ENCODE data around the gene PPP3CB.

GRCh38 chr10:73423309-73423708, 72.5 kb downstream of the PPP3CB start:
- TF ChIP-seq CTCF (IDR thresholded peaks at IDR 0.05) (no peak), EZH2phosphoT487 (IDR thresholded peaks at IDR 0.05) (no peak)

Measured in neural progenitor cell (in vitro differentiated cells).